BJ (cell line): ENCODE results near the gene PNLIP. TPM values are rescaled to one million over a fixed set of nuclear protein-coding genes. Genes with fewer than 3 reads are reported as not detected.

Experiments used
- CTCF ChIA-PET: fragments of 350-600 bp; formaldehyde crosslinking; extraction: SDS; loops from one replicate; lab custom pipeline; 2021; ENCODE audit warnings: antibody characterized with exemption, inconsistent platforms; lab: Yijun Ruan, JAX
- POLR2A ChIA-PET: fragments of 300-600 bp; sonication (Branson Sonifier 250); formaldehyde crosslinking; extraction: SDS; loops from one replicate; lab custom pipeline; 2021; ENCODE audit warnings: antibody characterized with exemption; lab: Charles Lee
- DNase-seq: peaks from one replicate; pipeline ENCODE4 v3.0.0-alpha.2; 2011; ENCODE audit warnings: low read depth
- H3K27me3 ChIP-seq: 2 replicates; pipeline ENCODE4 v1.6.0; 2011; ENCODE audit warnings: low read length; ENCODE audit not compliant: control insufficient read depth, insufficient read depth
- H3K36me3 ChIP-seq: 2 replicates; pipeline ENCODE4 v1.5.1; 2011; ENCODE audit warnings: low read length; ENCODE audit not compliant: control insufficient read depth, insufficient read depth
- H3K4me3 ChIP-seq: 2 replicates; pipeline ENCODE4 v1.5.1; 2011; ENCODE audit warnings: low read depth, mild to moderate bottlenecking, control low read depth, low read length
- polyA plus RNA-seq: library from polyadenylated mRNA; depleted of rRNA; stranded (reverse); fragments of >200 nt; gene quantifications from 2 replicates; pipeline ENCODE4 v1.2.3, GENCODE V29; 2011
- TF ChIP-seq, protein P1 (sequence below): IDR thresholded peaks from 2 replicates; pipeline ENCODE4 v1.5.1; 2011; ENCODE audit warnings: low read depth, mild to moderate bottlenecking, control low read depth, inconsistent platforms, low read length, moderate library complexity; ENCODE audit not compliant: insufficient read depth

PNLIP gene
- polyA plus RNA-seq, 1 experiment = not detected

GRCh38 chr10:116553378-116553980 is 7.7 kb downstream of the PNLIP start:
- CTCF ChIA-PET = interaction anchor here (0.6 kb wide), 1 partner anchor 1358 kb away, joined by 3 read pairs; no protein-coding TSS in a partner anchor

DNA sequence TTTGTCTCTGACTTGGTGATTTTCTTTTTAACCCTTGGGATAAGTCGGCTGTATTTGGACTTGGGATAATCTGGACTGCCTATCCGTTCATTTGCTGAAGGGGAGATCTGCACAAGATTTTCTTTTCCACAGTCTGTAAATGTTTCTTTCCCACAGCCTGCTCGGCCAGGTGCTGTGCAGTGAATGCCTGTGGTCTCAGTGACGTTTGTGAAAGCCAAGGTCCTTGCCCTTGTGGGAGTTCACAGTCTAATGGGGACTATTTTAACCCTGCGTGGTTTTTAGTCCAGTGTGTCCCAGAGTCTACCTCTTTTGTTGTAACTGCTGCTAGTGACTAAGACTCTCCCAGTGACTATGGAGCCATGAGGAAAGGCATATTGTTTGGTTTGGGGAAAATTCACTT is 8.9 kb downstream of the PNLIP start:
- no peak overlapping the region for H3K4me3 ChIP-seq
- no peak for DNase-seq
- TF ChIP-seq, protein P1, sequence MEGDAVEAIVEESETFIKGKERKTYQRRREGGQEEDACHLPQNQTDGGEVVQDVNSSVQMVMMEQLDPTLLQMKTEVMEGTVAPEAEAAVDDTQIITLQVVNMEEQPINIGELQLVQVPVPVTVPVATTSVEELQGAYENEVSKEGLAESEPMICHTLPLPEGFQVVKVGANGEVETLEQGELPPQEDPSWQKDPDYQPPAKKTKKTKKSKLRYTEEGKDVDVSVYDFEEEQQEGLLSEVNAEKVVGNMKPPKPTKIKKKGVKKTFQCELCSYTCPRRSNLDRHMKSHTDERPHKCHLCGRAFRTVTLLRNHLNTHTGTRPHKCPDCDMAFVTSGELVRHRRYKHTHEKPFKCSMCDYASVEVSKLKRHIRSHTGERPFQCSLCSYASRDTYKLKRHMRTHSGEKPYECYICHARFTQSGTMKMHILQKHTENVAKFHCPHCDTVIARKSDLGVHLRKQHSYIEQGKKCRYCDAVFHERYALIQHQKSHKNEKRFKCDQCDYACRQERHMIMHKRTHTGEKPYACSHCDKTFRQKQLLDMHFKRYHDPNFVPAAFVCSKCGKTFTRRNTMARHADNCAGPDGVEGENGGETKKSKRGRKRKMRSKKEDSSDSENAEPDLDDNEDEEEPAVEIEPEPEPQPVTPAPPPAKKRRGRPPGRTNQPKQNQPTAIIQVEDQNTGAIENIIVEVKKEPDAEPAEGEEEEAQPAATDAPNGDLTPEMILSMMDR = no peak
- no peaks in the 10 kb centered on the region for H3K36me3 ChIP-seq
- no peaks in the 10 kb centered on the region for H3K27me3 ChIP-seq
- CTCF ChIA-PET = no interaction called here
- POLR2A ChIA-PET = no interaction called here

More at GRCh38 chr10:116553378-116553980, 7.7 kb downstream of the PNLIP start:
- Histone ChIP-seq H3K4me3 (no peak overlapping the region), H3K27me3 (no peaks in the 10 kb centered on the region), H3K36me3 (no peaks in the 10 kb centered on the region)
- no peak for DNase-seq
- TF ChIP-seq, protein P1 = no peak
- POLR2A ChIA-PET = no interaction called here

- ChIA-PET CTCF (no interaction called here), POLR2A (no interaction called here)
- TF ChIP-seq, protein P1 = no peak
- no peaks in the 10 kb centered on the region for H3K27me3 ChIP-seq
- H3K4me3 ChIP-seq = no peak overlapping the region
- no peak for DNase-seq
- H3K36me3 ChIP-seq = no peaks in the 10 kb centered on the region
Observed at GRCh38 chr10:116555880-116556279, 10.1 kb downstream of the PNLIP start.

- no peak for DNase-seq
- TF ChIP-seq, protein P1 = no peak
Observed at GRCh38 chr10:116557305-116557880, 11.7 kb downstream of the PNLIP start.

GRCh38 chr10:116565534-116565933 is 19.8 kb downstream of the PNLIP start:
- no peak for DNase-seq
- H3K4me3 ChIP-seq = no peak overlapping the region
- no peaks in the 10 kb centered on the region for H3K36me3 ChIP-seq
- ChIA-PET POLR2A (no interaction called here), CTCF (no interaction called here)
- TF ChIP-seq, protein P1 = no peak
- no peaks in the 10 kb centered on the region for H3K27me3 ChIP-seq

More at GRCh38 chr10:116557305-116557880, 11.7 kb downstream of the PNLIP start:
- Histone ChIP-seq H3K36me3 (no peaks in the 10 kb centered on the region), H3K27me3 (no peaks in the 10 kb centered on the region), H3K4me3 (no peak overlapping the region)
- POLR2A ChIA-PET = no interaction called here
- CTCF ChIA-PET = no interaction called here
